Transverse colon (tissue), 4 donors: ENCODE results near the gene SPINT4. TPM values are rescaled to one million over a fixed set of nuclear protein-coding genes. Genes with fewer than 3 reads are reported as not detected.
A peak's percentile ranks its signal among the peaks of the same experiment; 100 is the strongest.

Experiments used
- DNase-seq: peaks from one replicate; pipeline ENCODE4 v3.0.0-alpha.2; 2019
- H3K27ac ChIP-seq, 4 donors: fragments of 200-600 bp; sonication (generic); 2 replicates each; pipeline ENCODE4 v1.5.1; 2016 to 2018; ENCODE audit warnings: inconsistent platforms in 4 of 4
- H3K27me3 ChIP-seq: fragments of 200-600 bp; sonication (generic); 2 replicates; pipeline ENCODE4 v1.5.1; 2017; ENCODE audit warnings: inconsistent platforms
- H3K36me3 ChIP-seq, 4 donors: fragments of 200-600 bp; sonication (generic); 2 replicates each; pipeline ENCODE4 v1.5.1; 2017 to 2019; ENCODE audit warnings: inconsistent platforms in 4 of 4
- H3K4me1 ChIP-seq, 4 donors: fragments of 200-600 bp; sonication (generic); 2 replicates each; pipeline ENCODE4 v1.5.1; 2017 to 2020; ENCODE audit warnings: inconsistent platforms in 4 of 4
- H3K4me3 ChIP-seq, 4 donors: fragments of 200-600 bp; sonication (generic); 1 replicate in 1 of 4; 2 replicates in 3 of 4; pipeline versions ENCODE4 v1.5.1 to v1.6.1; 2017 to 2019; ENCODE audit warnings: inconsistent platforms in 4 of 4
- H3K9me3 ChIP-seq, 2 donors: fragments of 200-600 bp; sonication (generic); 2 replicates each; pipeline ENCODE4 v1.5.1; 2017 to 2019; ENCODE audit warnings: inconsistent platforms in 2 of 2
- EP300 ChIP-seq: sonication (generic); formaldehyde crosslinking; IDR thresholded peaks from one replicate; pipeline ENCODE4 v1.6.1; 2017; ENCODE audit warnings: antibody characterized with exemption, low read depth
- POLR2A ChIP-seq: fragments of 450-650 bp; IDR thresholded peaks from one replicate; pipeline ENCODE4 v1.6.1; 2016; ENCODE audit warnings: antibody characterized with exemption, mild to moderate bottlenecking, moderate library complexity
- POLR2AphosphoS5 ChIP-seq, 3 donors: sonication (generic); formaldehyde crosslinking; IDR thresholded peaks; one replicate each; pipeline ENCODE4 v1.6.1; 2016; ENCODE audit warnings: antibody characterized with exemption in 3 of 3
- WGBS, 2 donors: methylation state at CpG; one replicate each; pipeline ENCODE4 v1.1.5; 2018; ENCODE audit warnings: low coverage in 1 of 2; 5-methylcytosine and 5-hydroxymethylcytosine counted together
- in situ Hi-C, 4 donors: fragments of 200-750 bp; cut with MboI; loops; one replicate each; pipeline versions ENCODE4 v1.15.0 to v1.15.1; 2017; ENCODE audit warnings: low sequenced_read_pairs in 3 of 4, low pct_ligation_motif_present in 1 of 4, low pct_unique_long_range_greater_than_20kb in 1 of 4
- intact Hi-C: fragments of 100-400 bp; cut with DNase I; formaldehyde crosslinking; loops from one replicate; pipeline ENCODE4 v1.15.1; 2023; ENCODE audit warnings: low total_unique reads
- total RNA-seq, 4 donors: library from RNA; depleted of rRNA; stranded (reverse); fragments of >200 nt; gene quantifications; one replicate each; pipeline ENCODE4 v1.1.0, GENCODE V29; 2016
- TF ChIP-seq, protein P1 (sequence below), 5 experiments: fragments of 200-600 bp in 3 of 5; fragments of 450-650 bp in 2 of 5; sonication (generic) in 3 of 5; IDR thresholded peaks; 1 replicate in 2 of 5; 2 replicates in 3 of 5; pipeline ENCODE4 v1.5.1; 2016 to 2017; ENCODE audit warnings: antibody characterized with exemption in 5 of 5, inconsistent platforms in 3 of 5, mild to moderate bottlenecking in 2 of 5, moderate library complexity in 1 of 5

SPINT4 gene
- total RNA-seq, 4 donors from 2014 or later = not detected

DNA sequence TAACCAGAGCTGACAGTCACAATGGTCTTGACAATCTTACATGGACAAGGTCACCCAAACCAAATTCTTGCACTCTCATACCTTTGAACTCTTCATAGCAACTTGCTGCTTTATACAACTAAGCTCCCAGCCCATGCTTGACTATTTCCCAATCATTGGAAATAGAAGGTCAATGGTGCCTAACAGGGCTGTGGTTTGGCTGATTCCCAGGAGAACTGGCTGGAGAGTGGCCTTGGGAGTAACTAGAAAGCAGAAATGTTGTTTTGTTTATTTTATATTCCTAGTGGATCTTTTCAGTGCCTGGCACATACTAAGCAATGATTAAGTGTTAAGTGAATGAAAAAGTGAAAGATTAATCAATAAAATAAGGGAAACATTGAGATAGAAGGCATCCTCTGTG is 3.0 kb downstream of the SPINT4 start:
- Histone ChIP-seq H3K9me3 (no peaks in the 10 kb centered on the region), H3K4me1 (no peaks in the 10 kb centered on the region), H3K36me3 (no peaks in the 10 kb centered on the region), H3K27me3 (no peaks in the 10 kb centered on the region), H3K4me3 (no peak overlapping the region), H3K27ac (no peak overlapping the region)
- DNase-seq = no peak
- intact Hi-C loops (no loop called here), in situ Hi-C loops (no loop called here)
- TF ChIP-seq EP300 (no peak), POLR2AphosphoS5 (IDR thresholded peaks at IDR 0.05) (no peak), POLR2A (no peak)
- TF ChIP-seq, protein P1, sequence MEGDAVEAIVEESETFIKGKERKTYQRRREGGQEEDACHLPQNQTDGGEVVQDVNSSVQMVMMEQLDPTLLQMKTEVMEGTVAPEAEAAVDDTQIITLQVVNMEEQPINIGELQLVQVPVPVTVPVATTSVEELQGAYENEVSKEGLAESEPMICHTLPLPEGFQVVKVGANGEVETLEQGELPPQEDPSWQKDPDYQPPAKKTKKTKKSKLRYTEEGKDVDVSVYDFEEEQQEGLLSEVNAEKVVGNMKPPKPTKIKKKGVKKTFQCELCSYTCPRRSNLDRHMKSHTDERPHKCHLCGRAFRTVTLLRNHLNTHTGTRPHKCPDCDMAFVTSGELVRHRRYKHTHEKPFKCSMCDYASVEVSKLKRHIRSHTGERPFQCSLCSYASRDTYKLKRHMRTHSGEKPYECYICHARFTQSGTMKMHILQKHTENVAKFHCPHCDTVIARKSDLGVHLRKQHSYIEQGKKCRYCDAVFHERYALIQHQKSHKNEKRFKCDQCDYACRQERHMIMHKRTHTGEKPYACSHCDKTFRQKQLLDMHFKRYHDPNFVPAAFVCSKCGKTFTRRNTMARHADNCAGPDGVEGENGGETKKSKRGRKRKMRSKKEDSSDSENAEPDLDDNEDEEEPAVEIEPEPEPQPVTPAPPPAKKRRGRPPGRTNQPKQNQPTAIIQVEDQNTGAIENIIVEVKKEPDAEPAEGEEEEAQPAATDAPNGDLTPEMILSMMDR (IDR thresholded peaks at IDR 0.05) = no peak

DNA sequence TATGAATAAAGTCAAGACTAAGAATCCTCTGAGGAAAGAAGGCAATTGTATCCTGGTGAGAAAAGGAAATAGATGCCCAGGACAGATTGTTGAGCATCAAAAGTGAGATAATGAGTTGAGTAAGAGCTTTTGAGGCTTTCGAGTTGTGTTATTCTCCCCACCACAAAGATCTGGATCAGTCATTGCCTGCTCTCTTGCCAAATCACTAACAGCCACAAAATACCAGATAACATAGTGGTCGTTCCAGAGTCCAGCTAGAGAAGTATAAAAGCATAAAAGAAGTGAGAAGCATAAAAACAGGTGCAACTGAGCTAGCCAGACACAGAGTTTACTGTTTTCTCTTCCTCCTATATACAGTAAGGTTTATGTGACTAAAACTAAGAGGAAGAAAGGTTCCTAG is 4.9 kb downstream of the SPINT4 start:
- no peaks in the 10 kb centered on the region for H3K36me3 ChIP-seq
- H3K4me3 ChIP-seq = no peak overlapping the region
- in situ Hi-C loops = no loop called here
- no peaks in the 10 kb centered on the region for H3K4me1 ChIP-seq
- H3K27ac ChIP-seq = no peak overlapping the region
- no peaks in the 10 kb centered on the region for H3K9me3 ChIP-seq
- TF ChIP-seq, protein P1 (IDR thresholded peaks at IDR 0.05) = no peak
- intact Hi-C loops = no loop called here
- H3K27me3 ChIP-seq = no peaks in the 10 kb centered on the region
- 23% methylated on average over 2 of the region's 2 CpGs for WGBS, 2 donors
- no peak for DNase-seq

DNA sequence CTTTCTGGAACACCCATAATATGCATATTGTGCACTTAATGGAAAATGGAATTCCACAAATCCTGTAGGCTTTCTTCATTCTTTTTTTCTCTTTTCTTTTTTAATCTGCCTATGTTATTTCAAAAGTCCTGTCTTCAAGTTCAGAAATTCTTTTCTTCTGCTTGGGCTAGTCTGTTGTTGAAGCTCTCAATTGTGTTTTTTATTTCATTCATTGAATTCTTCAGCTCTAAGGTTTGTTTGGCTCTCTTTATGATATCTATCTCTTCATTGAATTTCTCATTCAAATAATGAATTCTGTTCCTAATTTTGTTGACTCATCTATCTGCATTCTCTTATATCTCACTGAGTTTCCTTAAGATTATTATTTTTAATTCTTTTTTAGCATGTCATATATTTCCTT is 10.1 kb downstream of the SPINT4 start:
- TF ChIP-seq POLR2A (no peak), EP300 (no peak), POLR2AphosphoS5 (IDR thresholded peaks at IDR 0.05) (no peak)
- TF ChIP-seq, protein P1 (IDR thresholded peaks at IDR 0.05) = no peak
- Histone ChIP-seq H3K27me3 (no peaks in the 10 kb centered on the region), H3K4me1 (no peaks in the 10 kb centered on the region), H3K27ac (no peak overlapping the region), H3K9me3 (no peaks in the 10 kb centered on the region), H3K36me3 (no peaks in the 10 kb centered on the region), H3K4me3 (no peak overlapping the region)
- intact Hi-C loops (no loop called here), in situ Hi-C loops (no loop called here)
- no peak for DNase-seq

DNA sequence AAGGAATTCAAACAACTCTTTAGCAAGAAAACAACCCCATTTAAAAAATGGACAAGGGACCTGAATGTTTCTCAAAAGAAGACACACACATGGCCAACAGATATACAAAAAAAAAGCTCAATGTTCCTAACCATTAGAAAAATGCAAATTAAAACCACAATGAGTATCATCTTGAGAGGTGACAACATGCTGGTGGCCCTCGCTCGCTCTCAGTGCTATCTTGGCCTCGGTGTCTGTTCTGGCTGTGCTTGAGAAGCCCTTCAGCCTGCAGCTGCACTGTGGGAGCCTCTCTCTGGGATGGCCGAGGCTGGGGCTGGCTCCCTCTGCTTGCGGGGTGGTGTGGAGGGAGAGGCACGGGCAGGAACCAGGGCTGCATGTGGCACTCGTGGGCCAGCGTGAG is 13.4 kb downstream of the SPINT4 start:
- intact Hi-C loops = no loop called here

More for the DNA sequence above, 13.4 kb downstream of the SPINT4 start:
- TF ChIP-seq EP300 = no peak
- TF ChIP-seq POLR2A = no peak
- TF ChIP-seq POLR2AphosphoS5 (IDR thresholded peaks at IDR 0.05) = no peak
- TF ChIP-seq, protein P1 (IDR thresholded peaks at IDR 0.05) = no peak
- DNase-seq = peak; percentile 16
- Histone ChIP-seq H3K27ac (no peak overlapping the region), H3K4me3 (no peak overlapping the region), H3K9me3 (no peaks in the 10 kb centered on the region), H3K4me1 (no peaks in the 10 kb centered on the region), H3K27me3 (no peaks in the 10 kb centered on the region), H3K36me3 (no peaks in the 10 kb centered on the region)
- in situ Hi-C loops = no loop called here
- WGBS, 2 donors = 75% methylated on average over 8 of the region's 8 CpGs; no CpG with 5 or more reads in 1 of the 2 donors
